SJSA1 (cell line): ENCODE data around the gene NLGN3. TPM values are rescaled to one million over a fixed set of nuclear protein-coding genes. Genes with fewer than 3 reads are reported as not detected.

Experiments
- DNase-seq, 2 experiments: peaks; one replicate each; pipeline ENCODE4 v3.0.0-alpha.2; 2015 to 2020; ENCODE audit warnings: low spot score in 2 of 2, low read depth in 1 of 2
- H3K27ac ChIP-seq: fragments of 250-450 bp; sonication (Bioruptor Pico); 2 replicates; pipeline ENCODE4 v1.5.1; 2020; ENCODE audit warnings: mild to moderate bottlenecking, moderate library complexity
- H3K27me3 ChIP-seq: fragments of 250-450 bp; sonication (Bioruptor Pico); replicated peaks from 2 replicates; pipeline ENCODE4 v1.5.1; 2020; ENCODE audit warnings: mild to moderate bottlenecking, moderate library complexity
- H3K36me3 ChIP-seq: fragments of 250-450 bp; sonication (Bioruptor Pico); 2 replicates; pipeline ENCODE4 v1.5.1; 2020; ENCODE audit warnings: mild to moderate bottlenecking
- H3K4me1 ChIP-seq: fragments of 250-450 bp; sonication (Bioruptor Pico); replicated peaks from 2 replicates; pipeline ENCODE4 v1.6.1; 2021; ENCODE audit warnings: mild to moderate bottlenecking
- H3K4me3 ChIP-seq: fragments of 250-450 bp; sonication (Bioruptor Pico); 2 replicates; pipeline ENCODE4 v1.5.1; 2020; ENCODE audit warnings: mild to moderate bottlenecking
- H3K9me3 ChIP-seq: fragments of 250-450 bp; sonication (Bioruptor Pico); replicated peaks from 2 replicates; pipeline ENCODE4 v1.5.1; 2020; ENCODE audit warnings: mild to moderate bottlenecking
- total RNA-seq: library from RNA; depleted of rRNA; stranded (reverse); fragments of >200 nt; shearing (Covaris generic); gene quantifications from 2 replicates; pipeline ENCODE4 v1.2.3, GENCODE V29; 2014; rRNA removed

The NLGN3 gene
- not detected in 2 replicates for total RNA-seq

DNA sequence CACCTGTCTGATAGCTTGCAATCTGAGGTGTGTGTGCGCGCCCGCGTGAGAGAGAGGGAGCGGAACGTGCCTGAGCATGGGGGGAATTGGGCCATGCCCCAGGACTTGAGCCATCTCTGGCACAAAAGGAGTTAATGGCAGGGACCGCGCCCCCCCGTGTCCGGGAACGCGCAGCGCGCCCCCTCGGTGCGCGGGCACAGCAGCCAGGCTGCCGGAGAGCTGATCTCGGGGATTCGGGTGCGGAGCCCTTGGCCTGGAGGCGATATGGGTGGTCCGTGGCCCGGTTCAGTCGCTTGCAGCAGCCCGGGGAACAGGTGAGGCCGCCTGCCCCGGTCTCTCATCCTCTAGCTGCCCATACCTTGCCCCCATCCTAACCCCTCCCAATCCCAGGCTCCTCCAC, at the start of gene NLGN3:
Gene NLGN3 (plus strand): TSS at position 191 of the 400 bp plus-strand sequence. CDS start 2,909 bp downstream, outside the sequence.
- H3K36me3 ChIP-seq: no peaks in the 10 kb centered on the region
- H3K4me3 ChIP-seq: no peak within 1 kb of the TSS
- no peak for DNase-seq
- H3K4me1 ChIP-seq: no peaks in the 10 kb centered on the region
- H3K27ac ChIP-seq: no peak within 1 kb of the TSS
- H3K27me3 ChIP-seq: no peaks in the 10 kb centered on the region
- no peaks in the 10 kb centered on the region for H3K9me3 ChIP-seq

DNA sequence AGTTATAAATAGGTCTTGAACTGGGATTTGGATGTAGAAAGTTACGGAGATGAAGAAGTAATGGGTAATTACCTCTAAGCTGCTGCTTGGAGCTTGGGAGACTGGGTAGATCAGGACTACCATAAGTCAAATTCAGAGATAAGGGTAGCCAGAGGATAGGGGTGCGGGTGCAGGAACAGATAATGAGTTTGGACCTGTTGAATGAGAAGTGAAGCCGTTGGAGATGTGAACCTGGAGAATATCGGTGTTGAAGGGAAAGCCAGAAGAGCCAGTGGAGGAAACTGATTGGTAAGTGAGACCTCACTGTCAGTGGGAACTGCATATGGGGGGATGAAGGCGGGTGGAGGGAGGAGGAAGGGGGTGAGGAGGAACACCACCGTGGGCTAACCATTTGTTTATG, 49.6 kb upstream of the NLGN3 start:
- DNase-seq: no peak
- H3K36me3 ChIP-seq: no peaks in the 10 kb centered on the region
- no peaks in the 10 kb centered on the region for H3K4me1 ChIP-seq
- H3K27me3 ChIP-seq: no peaks in the 10 kb centered on the region
- H3K27ac ChIP-seq: no peak overlapping the region
- no peaks in the 10 kb centered on the region for H3K9me3 ChIP-seq
- peak overlapping the region; percentile 37 for H3K4me3 ChIP-seq

DNA sequence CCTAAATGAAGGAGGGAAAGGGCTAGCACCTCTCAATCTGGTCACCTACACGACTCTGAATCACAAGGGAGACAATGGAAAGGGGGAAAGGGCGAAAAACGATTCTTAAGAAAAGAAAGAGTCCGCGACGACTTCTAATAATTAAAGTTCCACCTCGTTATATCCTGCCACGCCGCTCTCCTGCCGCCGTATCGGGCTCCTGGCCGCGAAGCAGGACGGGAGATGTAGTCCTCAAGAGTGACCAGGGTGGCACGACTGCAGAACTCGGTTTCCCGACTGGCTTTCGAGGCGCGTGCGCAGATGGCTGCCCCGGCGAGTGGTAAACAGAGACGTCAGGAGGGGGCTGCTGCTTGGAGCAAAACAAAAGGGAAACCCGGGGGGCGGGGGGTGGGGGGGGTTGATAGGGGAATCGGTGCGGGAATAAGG, 49.1 kb upstream of the NLGN3 start, which contains the start of gene FOXO4:
Gene FOXO4 (plus strand): TSS at position 297 of the 426 bp plus-strand sequence. CDS start 678 bp downstream, outside the sequence.
- H3K36me3 ChIP-seq: no peaks in the 10 kb centered on the region
- H3K27ac ChIP-seq: no peak within 1 kb of the TSS

DNA sequence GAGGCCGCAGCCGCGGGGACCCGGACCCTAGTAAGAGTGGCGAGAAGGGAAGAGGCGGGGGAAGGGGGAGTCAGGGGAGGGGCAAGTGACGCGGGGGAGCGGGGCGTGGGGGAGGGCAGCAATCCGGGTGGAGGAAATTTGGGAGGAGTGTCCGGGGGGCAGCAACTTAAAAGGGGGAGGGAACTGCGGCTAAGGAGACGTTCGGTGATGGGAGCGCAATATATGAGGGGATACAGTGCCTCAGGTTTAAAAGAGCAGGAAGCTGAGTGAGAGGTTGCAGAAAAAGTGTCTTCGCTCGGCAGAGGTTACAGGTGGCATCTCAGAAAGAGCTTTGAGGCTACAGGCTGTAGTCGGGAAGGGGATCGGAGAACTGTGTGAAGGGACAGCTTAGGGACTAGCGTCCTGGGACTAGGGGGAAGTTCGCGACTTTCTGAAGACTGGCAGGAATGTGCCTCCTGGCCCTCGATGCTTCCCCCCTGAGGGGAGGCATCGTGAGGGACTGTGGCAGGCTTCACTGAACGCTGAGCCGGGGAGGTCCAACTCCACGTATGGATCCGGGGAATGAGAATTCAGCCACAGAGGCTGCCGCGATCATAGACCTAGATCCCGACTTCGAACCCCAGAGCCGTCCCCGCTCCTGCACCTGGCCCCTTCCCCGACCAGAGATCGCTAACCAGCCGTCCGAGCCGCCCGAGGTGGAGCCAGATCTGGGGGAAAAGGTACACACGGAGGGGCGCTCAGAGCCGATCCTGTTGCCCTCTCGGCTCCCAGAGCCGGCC, 48.5 kb upstream of the NLGN3 start:
- no peak overlapping the region for H3K4me3 ChIP-seq
- no peaks in the 10 kb centered on the region for H3K27me3 ChIP-seq
- no peak overlapping the region for H3K27ac ChIP-seq
- H3K36me3 ChIP-seq: no peaks in the 10 kb centered on the region
- no peaks in the 10 kb centered on the region for H3K4me1 ChIP-seq
- no peak for DNase-seq
- no peaks in the 10 kb centered on the region for H3K9me3 ChIP-seq

More for the DNA sequence above, 49.1 kb upstream of the NLGN3 start, which contains the start of gene FOXO4:
- H3K4me1 ChIP-seq: no peaks in the 10 kb centered on the region
- no peaks in the 10 kb centered on the region for H3K27me3 ChIP-seq
- H3K4me3 ChIP-seq: peak within 1 kb of the TSS; percentile 37
- DNase-seq: peak; percentile 37 to 83
- no peaks in the 10 kb centered on the region for H3K9me3 ChIP-seq

DNA sequence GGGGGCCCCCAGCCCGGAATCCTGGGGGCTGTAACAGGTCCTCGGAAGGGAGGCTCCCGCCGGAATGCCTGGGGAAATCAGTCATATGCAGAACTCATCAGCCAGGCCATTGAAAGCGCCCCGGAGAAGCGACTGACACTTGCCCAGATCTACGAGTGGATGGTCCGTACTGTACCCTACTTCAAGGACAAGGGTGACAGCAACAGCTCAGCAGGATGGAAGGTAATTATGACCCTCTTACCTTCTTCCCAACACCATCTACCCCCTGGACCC, 47.9 kb upstream of the NLGN3 start:
- no peak overlapping the region for H3K27ac ChIP-seq
- no peak for DNase-seq

DNA sequence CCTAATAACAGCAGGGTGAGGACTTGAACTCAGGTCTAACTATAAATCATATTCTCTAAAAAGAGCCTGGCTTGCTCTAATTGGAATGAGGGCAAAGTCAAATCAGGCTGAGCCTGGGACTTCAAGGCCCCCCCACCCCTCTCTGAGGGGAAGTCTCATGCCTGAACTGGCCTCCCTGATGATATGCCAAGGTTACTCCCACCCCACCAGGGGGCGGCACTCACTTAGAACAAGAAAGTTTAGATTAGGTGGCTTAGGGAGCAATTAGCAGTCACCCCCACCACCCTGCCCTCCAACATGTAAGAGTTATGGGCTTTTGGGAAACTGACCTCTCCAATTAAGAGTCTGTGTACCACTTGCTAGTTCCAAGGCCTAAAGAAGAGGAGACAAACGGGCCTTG, 46.3 kb upstream of the NLGN3 start:
- no peaks in the 10 kb centered on the region for H3K27me3 ChIP-seq
- no peak for DNase-seq
- H3K4me1 ChIP-seq: no peaks in the 10 kb centered on the region
- H3K36me3 ChIP-seq: no peaks in the 10 kb centered on the region
- no peak overlapping the region for H3K27ac ChIP-seq
- no peaks in the 10 kb centered on the region for H3K9me3 ChIP-seq
- H3K4me3 ChIP-seq: no peak overlapping the region

More for the DNA sequence above, 47.9 kb upstream of the NLGN3 start:
- H3K9me3 ChIP-seq: no peaks in the 10 kb centered on the region
- H3K4me1 ChIP-seq: no peaks in the 10 kb centered on the region
- no peaks in the 10 kb centered on the region for H3K27me3 ChIP-seq
- no peaks in the 10 kb centered on the region for H3K36me3 ChIP-seq
- no peak overlapping the region for H3K4me3 ChIP-seq

DNA sequence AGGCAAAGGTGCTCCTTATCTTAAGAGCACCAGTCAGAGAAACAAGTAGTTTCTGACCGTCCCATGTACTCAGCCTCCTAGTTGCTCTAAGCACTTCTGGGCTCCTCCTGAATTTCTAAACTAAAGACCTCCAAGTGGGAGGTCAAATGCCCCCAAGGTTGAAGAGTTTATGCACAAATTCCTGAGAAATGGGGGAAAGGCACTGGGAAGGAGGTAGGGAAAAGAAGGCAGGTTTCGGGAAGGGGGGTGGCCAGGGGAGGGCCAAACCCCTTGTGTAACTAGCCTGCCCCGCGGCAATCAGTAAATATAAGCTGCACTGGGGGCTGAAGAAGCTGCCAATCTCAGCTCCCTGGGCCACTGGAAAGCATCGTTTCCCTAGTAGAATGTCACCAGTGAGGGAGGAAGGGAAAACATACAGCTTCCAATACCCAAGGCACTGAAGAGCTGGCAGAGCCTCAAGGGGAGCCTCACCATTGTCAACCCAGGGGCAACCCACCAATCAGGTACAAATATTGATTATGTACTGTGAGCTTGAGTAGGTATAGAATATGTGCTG, 45.6 kb upstream of the NLGN3 start:
- H3K36me3 ChIP-seq: no peaks in the 10 kb centered on the region
- no peak for DNase-seq
- H3K27ac ChIP-seq: no peak overlapping the region
- no peaks in the 10 kb centered on the region for H3K9me3 ChIP-seq
- no peaks in the 10 kb centered on the region for H3K27me3 ChIP-seq
- H3K4me1 ChIP-seq: no peaks in the 10 kb centered on the region
- H3K4me3 ChIP-seq: no peak overlapping the region

DNA sequence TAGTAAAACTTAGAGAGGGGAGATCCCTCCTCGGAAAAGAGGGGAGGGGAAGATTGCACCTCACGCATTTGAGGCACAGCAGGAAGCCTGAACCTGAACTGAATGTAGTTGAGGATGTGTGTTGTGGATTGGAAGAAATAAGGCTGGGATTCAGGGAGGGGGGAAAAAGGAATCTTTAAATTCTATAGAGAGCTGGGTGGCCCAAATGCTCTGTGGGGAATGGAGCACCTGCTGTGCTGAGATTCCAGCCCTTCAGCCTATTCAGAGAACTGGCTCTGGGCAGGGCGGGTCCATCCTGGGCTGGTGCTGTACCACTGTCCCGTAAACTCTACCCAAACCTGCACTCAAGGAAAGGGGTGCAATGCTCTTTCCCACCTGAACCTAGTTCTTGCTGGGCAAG, 44.9 kb upstream of the NLGN3 start:
- Histone ChIP-seq H3K27ac (no peak overlapping the region), H3K9me3 (no peaks in the 10 kb centered on the region), H3K36me3 (no peaks in the 10 kb centered on the region), H3K4me3 (no peak overlapping the region), H3K4me1 (no peaks in the 10 kb centered on the region), H3K27me3 (no peaks in the 10 kb centered on the region)
- DNase-seq: no peak

DNA sequence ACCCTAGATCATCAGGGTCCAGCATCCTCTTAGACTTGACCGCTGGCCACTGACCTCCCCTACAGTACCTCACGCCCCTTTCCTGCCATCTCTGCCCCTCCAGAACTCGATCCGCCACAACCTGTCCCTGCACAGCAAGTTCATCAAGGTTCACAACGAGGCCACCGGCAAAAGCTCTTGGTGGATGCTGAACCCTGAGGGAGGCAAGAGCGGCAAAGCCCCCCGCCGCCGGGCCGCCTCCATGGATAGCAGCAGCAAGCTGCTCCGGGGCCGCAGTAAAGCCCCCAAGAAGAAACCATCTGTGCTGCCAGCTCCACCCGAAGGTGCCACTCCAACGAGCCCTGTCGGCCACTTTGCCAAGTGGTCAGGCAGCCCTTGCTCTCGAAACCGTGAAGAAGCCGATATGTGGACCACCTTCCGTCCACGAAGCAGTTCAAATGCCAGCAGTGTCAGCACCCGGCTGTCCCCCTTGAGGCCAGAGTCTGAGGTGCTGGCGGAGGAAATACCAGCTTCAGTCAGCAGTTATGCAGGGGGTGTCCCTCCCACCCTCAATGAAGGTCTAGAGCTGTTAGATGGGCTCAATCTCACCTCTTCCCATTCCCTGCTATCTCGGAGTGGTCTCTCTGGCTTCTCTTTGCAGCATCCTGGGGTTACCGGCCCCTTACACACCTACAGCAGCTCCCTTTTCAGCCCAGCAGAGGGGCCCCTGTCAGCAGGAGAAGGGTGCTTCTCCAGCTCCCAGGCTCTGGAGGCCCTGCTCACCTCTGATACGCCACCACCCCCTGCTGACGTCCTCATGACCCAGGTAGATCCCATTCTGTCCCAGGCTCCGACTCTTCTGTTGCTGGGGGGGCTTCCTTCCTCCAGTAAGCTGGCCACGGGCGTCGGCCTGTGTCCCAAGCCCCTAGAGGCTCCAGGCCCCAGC, 43.8 kb upstream of the NLGN3 start:
- H3K27ac ChIP-seq: no peak overlapping the region
- no peaks in the 10 kb centered on the region for H3K36me3 ChIP-seq
- H3K4me1 ChIP-seq: no peaks in the 10 kb centered on the region
- no peaks in the 10 kb centered on the region for H3K9me3 ChIP-seq
- H3K4me3 ChIP-seq: no peak overlapping the region
- no peak for DNase-seq
- no peaks in the 10 kb centered on the region for H3K27me3 ChIP-seq

DNA sequence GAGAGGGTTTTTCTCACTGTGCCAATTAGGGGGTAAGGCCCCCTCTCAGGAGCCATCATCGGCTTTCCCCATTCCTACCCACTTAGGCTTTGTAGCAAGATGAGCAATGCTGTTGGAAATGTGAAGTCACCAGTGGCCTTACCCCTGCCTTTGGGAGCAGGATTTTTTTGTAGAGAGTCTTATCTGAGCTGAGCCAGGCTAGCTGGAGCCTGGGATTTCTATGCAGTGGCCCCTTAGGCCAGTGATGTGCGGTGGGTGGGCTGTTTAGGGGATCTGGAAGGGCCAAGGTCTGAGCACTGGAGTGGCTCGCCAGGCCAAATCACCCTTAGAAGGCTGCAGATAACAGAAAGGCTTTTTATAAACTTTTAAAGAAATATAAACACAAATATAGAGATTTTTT, 42.3 kb upstream of the NLGN3 start:
- H3K36me3 ChIP-seq: no peaks in the 10 kb centered on the region
- no peak overlapping the region for H3K27ac ChIP-seq
- no peaks in the 10 kb centered on the region for H3K27me3 ChIP-seq
- H3K4me3 ChIP-seq: no peak overlapping the region
- H3K9me3 ChIP-seq: no peaks in the 10 kb centered on the region
- no peak for DNase-seq
- H3K4me1 ChIP-seq: no peaks in the 10 kb centered on the region

DNA sequence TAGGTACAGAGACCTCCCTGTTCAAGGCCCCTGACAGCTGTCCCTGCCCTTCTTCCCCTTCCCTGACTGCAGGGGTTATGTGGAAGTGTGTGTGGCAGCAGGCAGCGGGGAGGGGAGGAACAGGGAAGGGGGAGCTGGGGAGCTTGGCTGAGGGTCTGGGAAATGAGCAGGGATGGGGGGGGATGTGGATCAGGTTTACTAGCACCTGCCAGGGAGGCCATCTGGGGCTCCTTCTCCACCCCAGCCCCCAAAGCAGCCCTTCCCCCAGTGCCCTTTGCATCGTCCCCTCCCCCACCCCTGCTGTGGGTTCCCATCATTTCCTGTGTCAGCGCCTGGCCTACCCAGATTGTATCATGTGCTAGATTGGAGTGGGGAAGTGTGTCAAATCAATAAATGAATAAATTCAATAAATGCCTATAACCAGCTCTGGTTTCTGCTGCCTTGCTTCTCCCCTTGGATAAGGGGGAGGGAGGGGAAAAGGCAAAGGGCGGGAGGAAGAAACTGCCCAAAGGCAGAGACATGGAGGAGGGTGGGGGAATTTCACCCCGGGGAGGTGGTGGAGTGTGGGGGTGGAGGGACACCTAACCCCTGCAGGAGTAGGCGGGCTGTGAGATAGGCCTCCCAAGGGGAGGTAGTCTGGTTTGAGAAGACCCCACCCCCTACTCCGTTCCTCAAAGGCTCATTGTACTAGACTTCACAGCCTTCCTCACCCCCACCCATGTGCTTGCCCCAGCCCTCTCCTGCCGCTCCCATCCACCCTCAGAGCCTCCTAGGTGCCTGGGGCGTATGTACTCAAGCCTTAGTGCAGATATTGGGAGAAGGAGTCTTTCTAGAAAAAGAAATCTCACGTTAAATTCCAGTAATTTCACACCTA, 41.3 kb upstream of the NLGN3 start:
- DNase-seq: no peak

DNA sequence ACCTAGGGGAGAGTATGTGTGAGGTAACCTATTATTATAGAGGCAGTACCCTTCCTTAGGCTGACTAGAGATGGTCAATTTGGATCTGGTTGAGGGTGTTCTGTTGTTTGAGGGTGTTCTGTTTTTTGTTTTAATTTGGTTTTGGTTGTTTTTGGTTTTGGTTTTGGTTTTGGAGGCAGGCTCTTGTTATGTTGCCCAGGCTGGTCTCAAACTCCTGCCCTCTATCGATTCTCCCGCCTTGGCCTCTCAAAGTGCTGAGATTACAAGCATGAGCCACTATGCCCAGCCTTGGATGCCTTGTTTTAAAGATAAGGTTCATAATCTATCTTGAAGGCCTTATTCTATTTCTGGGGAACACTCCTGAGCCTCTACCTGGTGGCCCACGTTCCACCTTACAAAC, 39.0 kb upstream of the NLGN3 start:
- Histone ChIP-seq H3K9me3 (no peaks in the 10 kb centered on the region), H3K4me1 (no peaks in the 10 kb centered on the region), H3K4me3 (no peak overlapping the region), H3K27me3 (no peaks in the 10 kb centered on the region), H3K27ac (no peak overlapping the region), H3K36me3 (no peaks in the 10 kb centered on the region)
- no peak for DNase-seq

More for the DNA sequence above, 41.3 kb upstream of the NLGN3 start:
- no peak overlapping the region for H3K4me3 ChIP-seq
- no peaks in the 10 kb centered on the region for H3K4me1 ChIP-seq
- H3K27ac ChIP-seq: no peak overlapping the region
- no peaks in the 10 kb centered on the region for H3K36me3 ChIP-seq
- H3K9me3 ChIP-seq: no peaks in the 10 kb centered on the region
- no peaks in the 10 kb centered on the region for H3K27me3 ChIP-seq

DNA sequence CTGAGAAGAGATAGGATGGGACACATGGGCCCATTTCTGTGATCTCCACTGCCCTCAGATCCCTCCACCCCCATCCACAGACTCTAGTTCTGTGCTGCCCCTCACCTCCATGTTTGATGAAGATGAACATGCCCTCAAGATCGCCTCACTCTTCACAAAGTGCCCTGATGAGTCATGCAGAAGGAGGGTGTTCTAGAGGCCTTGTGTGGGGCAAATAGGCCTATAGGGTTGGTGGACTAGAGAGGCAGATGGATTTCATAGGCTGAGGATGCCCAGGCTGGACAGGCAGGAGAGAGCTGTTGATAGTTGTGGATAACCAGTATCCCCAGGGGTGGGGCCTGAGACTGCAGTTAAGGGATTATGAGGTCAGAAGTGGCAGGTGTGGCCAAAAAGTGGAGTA, 38.2 kb upstream of the NLGN3 start, which contains the start of gene CXorf65:
Gene CXorf65 (minus strand): TSS at position 314 of the 400 bp plus-strand sequence. CDS start 184 bp downstream, at position 130.
- Histone ChIP-seq H3K4me1 (no peaks in the 10 kb centered on the region), H3K36me3 (no peaks in the 10 kb centered on the region), H3K9me3 (no peaks in the 10 kb centered on the region), H3K4me3 (no peak within 1 kb of the TSS), H3K27me3 (no peaks in the 10 kb centered on the region), H3K27ac (no peak within 1 kb of the TSS)
- DNase-seq: no peak
